PC-9 (cell line): Measurements from ENCODE around the gene KY.

Experiments
- EZH2 ChIP-seq: fragments of 200-600 bp; sonication (generic); IDR thresholded peaks from 2 replicates; pipeline ENCODE4 v1.8.0; 2017; ENCODE audit warnings: antibody characterized with exemption, low read depth
- TF ChIP-seq, protein P1 (sequence below): fragments of 200-600 bp; sonication (generic); conservative IDR thresholded peaks from 2 replicates; pipeline ENCODE4 v1.6.1; 2017; ENCODE audit warnings: mixed run types, antibody characterized with exemption, mild to moderate bottlenecking, moderate library complexity

DNA sequence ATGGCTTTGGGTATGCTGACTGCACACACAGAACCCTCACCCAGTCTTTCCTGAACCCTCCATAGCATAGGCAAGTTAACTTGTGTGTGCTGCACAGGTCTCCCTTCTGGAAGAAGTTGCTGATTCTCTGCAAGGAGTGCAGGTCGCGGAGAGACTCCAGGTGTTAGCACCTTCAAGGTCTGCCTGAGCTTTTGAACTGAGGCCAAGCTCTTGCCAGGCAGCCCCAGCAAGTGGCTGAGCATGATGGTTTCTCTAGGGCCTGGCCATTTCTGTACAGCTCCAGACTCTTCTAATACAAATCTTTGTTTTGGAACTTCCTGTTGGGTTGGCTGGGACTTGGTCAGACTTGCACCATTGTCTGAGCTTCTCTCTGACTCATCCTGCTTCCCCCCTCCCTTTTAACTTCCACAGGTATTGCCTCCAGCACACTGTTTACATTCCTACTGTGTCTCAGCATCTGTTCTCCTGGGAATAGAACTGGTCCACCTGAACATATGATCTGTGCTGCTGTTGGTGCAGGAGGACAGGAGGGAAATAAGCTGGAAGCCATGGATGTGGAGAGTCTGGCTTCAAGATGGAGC lies 53.3 kb downstream of the KY start:
- TF ChIP-seq, protein P1, sequence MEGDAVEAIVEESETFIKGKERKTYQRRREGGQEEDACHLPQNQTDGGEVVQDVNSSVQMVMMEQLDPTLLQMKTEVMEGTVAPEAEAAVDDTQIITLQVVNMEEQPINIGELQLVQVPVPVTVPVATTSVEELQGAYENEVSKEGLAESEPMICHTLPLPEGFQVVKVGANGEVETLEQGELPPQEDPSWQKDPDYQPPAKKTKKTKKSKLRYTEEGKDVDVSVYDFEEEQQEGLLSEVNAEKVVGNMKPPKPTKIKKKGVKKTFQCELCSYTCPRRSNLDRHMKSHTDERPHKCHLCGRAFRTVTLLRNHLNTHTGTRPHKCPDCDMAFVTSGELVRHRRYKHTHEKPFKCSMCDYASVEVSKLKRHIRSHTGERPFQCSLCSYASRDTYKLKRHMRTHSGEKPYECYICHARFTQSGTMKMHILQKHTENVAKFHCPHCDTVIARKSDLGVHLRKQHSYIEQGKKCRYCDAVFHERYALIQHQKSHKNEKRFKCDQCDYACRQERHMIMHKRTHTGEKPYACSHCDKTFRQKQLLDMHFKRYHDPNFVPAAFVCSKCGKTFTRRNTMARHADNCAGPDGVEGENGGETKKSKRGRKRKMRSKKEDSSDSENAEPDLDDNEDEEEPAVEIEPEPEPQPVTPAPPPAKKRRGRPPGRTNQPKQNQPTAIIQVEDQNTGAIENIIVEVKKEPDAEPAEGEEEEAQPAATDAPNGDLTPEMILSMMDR = no peak
- TF ChIP-seq EZH2 = no peak
